ENCODE results near the gene DRC7. TPM values are rescaled to one million over a fixed set of nuclear protein-coding genes. Genes with fewer than 3 reads are reported as not detected.

Gene DRC7
- total RNA-seq, 1 experiment from 2014 or later, result 0.72 TPM

- no peaks in the 10 kb centered on the region for H3K79me2 ChIP-seq (ENCODE audit: insufficient read depth, low read length)
- no peak for DNase-seq
- H3K36me3 Mint-ChIP-seq (ENCODE audit: insufficient read depth in 1 of 3, low read depth in 3 of 3), result no peaks in the 10 kb centered on the region
- H4K20me1 ChIP-seq (ENCODE audit: control insufficient read depth, insufficient read depth, insufficient read length), result no peaks in the 10 kb centered on the region
- no peak overlapping the region for H4K8ac ChIP-seq (replicated peaks; ENCODE audit: insufficient read length, low read depth, low read length)
- H2BK15ac ChIP-seq (ENCODE audit: low read depth, low read length), result no peak overlapping the region
- no peaks in the 10 kb centered on the region for H3K9me3 Mint-ChIP-seq
- WGBS (ENCODE audit: extremely low coverage, insufficient read length, low lambda C conversion rate), result no CpG with 5 or more reads among the region's 6 CpGs
- H3K79me1 ChIP-seq (ENCODE audit: insufficient read depth, low read depth, low read length, poor library complexity, severe bottlenecking), result no peaks in the 10 kb centered on the region
- no peak overlapping the region for H3K4me2 ChIP-seq (ENCODE audit: insufficient read depth, insufficient read length, low read length)
- H2BK120ac ChIP-seq (ENCODE audit: low read depth, low read length, poor library complexity, severe bottlenecking), result no peak overlapping the region
- no peak overlapping the region for H3K23ac ChIP-seq (ENCODE audit: insufficient read length, low read depth, low read length)
- H2BK12ac ChIP-seq (ENCODE audit: insufficient read length, low read depth, low read length), result no peak overlapping the region
- no peak overlapping the region for H2AK5ac ChIP-seq (ENCODE audit: insufficient read length, low read length)
- H3K4me1 ChIP-seq (ENCODE audit: insufficient read depth, low read length), result no peaks in the 10 kb centered on the region
- H3K18ac ChIP-seq (ENCODE audit: insufficient read length, low read depth, low read length), result no peak overlapping the region
- no peak overlapping the region for H3K4ac ChIP-seq (ENCODE audit: low read depth, low read length)
- H3K4me1 Mint-ChIP-seq, result no peaks in the 10 kb centered on the region
- no peak overlapping the region for H3K27ac Mint-ChIP-seq
- no peaks in the 10 kb centered on the region for H3K27me3 ChIP-seq (ENCODE audit: insufficient read depth, low read length)
- no peak overlapping the region for H3K14ac ChIP-seq (ENCODE audit: insufficient read depth, low read length)
- no peak overlapping the region for H3K9ac ChIP-seq (ENCODE audit: extremely low read depth, insufficient read length, low read length)
- H3K56ac ChIP-seq (ENCODE audit: insufficient read length, low read depth, low read length), result no peak overlapping the region
- H3K27ac ChIP-seq (ENCODE audit: insufficient read length, low read depth, low read length), result no peak overlapping the region
- H3K4me3 Mint-ChIP-seq, result no peak overlapping the region
- peaks cover 24% of the 10 kb centered on the region for H3K27me3 Mint-ChIP-seq (ENCODE audit: low read depth)
- H4K91ac ChIP-seq (ENCODE audit: insufficient read length, low read depth, low read length), result no peak overlapping the region
- H2AFZ ChIP-seq (ENCODE audit: low read length), result no peak overlapping the region
- H3K9me3 ChIP-seq (ENCODE audit: control insufficient read depth, low read depth, low read length), result no peaks in the 10 kb centered on the region
- no peaks in the 10 kb centered on the region for H3K23me2 ChIP-seq (ENCODE audit: insufficient read length, low read depth, low read length, poor library complexity, severe bottlenecking)
- H2BK5ac ChIP-seq (ENCODE audit: insufficient read length, low read length), result no peak overlapping the region
- TF ChIP-seq, protein P1, sequence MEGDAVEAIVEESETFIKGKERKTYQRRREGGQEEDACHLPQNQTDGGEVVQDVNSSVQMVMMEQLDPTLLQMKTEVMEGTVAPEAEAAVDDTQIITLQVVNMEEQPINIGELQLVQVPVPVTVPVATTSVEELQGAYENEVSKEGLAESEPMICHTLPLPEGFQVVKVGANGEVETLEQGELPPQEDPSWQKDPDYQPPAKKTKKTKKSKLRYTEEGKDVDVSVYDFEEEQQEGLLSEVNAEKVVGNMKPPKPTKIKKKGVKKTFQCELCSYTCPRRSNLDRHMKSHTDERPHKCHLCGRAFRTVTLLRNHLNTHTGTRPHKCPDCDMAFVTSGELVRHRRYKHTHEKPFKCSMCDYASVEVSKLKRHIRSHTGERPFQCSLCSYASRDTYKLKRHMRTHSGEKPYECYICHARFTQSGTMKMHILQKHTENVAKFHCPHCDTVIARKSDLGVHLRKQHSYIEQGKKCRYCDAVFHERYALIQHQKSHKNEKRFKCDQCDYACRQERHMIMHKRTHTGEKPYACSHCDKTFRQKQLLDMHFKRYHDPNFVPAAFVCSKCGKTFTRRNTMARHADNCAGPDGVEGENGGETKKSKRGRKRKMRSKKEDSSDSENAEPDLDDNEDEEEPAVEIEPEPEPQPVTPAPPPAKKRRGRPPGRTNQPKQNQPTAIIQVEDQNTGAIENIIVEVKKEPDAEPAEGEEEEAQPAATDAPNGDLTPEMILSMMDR (conservative IDR thresholded peaks at IDR 0.05), result no peak
- no peak overlapping the region for H3T11ph ChIP-seq (ENCODE audit: low read length)
- H2BK20ac ChIP-seq (ENCODE audit: low read depth, low read length, poor library complexity, severe bottlenecking), result no peak overlapping the region
- H4K5ac ChIP-seq (ENCODE audit: insufficient read length, low read depth, low read length), result no peak overlapping the region
Observed at GRCh38 chr16:57714047-57714446, 19.4 kb downstream of the DRC7 start.
